Left renal pelvis (tissue), 4 donors: Measurements from ENCODE around the gene FLRT1. TPM values are rescaled to one million over a fixed set of nuclear protein-coding genes. Genes with fewer than 3 reads are reported as not detected.

Experiments
- DNase-seq, 4 donors: peaks; one replicate each; pipeline ENCODE4 v3.0.0-alpha.2; 2013; ENCODE audit warnings: low read depth in 4 of 4, low spot score in 3 of 4
- polyA plus RNA-seq, 4 donors: library from polyadenylated mRNA; unstranded; fragments of 120-200 nt; gene quantifications; one replicate each; pipeline ENCODE4 v1.2.1, GENCODE V29; 2013; ENCODE audit not compliant: insufficient read length in 4 of 4

The FLRT1 gene
- polyA plus RNA-seq, 4 donors, result 2.1 to 5.5 (median 3.5) TPM

GRCh38 chr11:64006398-64006797 is 29.3 kb upstream of the FLRT1 start:
- DNase-seq, result no peak

- DNase-seq, result no peak
Measured at GRCh38 chr11:64007160-64007628, 28.5 kb upstream of the FLRT1 start.

GRCh38 chr11:64007629-64008282 is 28.0 kb upstream of the FLRT1 start:
- DNase-seq, result no peak

- DNase-seq, result no peak
Measured at GRCh38 chr11:64008283-64008913, 27.3 kb upstream of the FLRT1 start.

- DNase-seq, result no peak
Measured at GRCh38 chr11:64008914-64009633, 26.7 kb upstream of the FLRT1 start.

GRCh38 chr11:64009710-64010109 is 26.0 kb upstream of the FLRT1 start:
- no peak for DNase-seq

- DNase-seq, result no peak
Measured at GRCh38 chr11:64010783-64011182, 24.9 kb upstream of the FLRT1 start.

- no peak for DNase-seq
Measured at GRCh38 chr11:64011371-64011770, 24.4 kb upstream of the FLRT1 start.

- DNase-seq, result no peak
Measured at GRCh38 chr11:64013141-64013896, 22.4 kb upstream of the FLRT1 start.

GRCh38 chr11:64014356-64014755 is 21.4 kb upstream of the FLRT1 start:
- DNase-seq, result no peak

GRCh38 chr11:64015510-64015909 is 20.2 kb upstream of the FLRT1 start:
- no peak for DNase-seq

- DNase-seq, result no peak
Measured at GRCh38 chr11:64015935-64016845, 19.5 kb upstream of the FLRT1 start.

- no peak for DNase-seq
Measured at GRCh38 chr11:64017945-64018224, 17.8 kb upstream of the FLRT1 start.

GRCh38 chr11:64018310-64018709 is 17.4 kb upstream of the FLRT1 start:
- DNase-seq, result no peak

- no peak for DNase-seq
Measured at GRCh38 chr11:64019106-64020037, 16.4 kb upstream of the FLRT1 start.

- no peak for DNase-seq
Measured at GRCh38 chr11:64020976-64021756, 14.6 kb upstream of the FLRT1 start.

GRCh38 chr11:64021757-64022093 is 14.0 kb upstream of the FLRT1 start:
- DNase-seq, result no peak

GRCh38 chr11:64022125-64022784 is 13.5 kb upstream of the FLRT1 start:
- DNase-seq, result no peak
